SK-N-SH (cell line): ENCODE data around the gene ANK2. TPM values are rescaled to one million over a fixed set of nuclear protein-coding genes. Genes with fewer than 3 reads are reported as not detected.

Experiments
- CTCF ChIA-PET: fragments of 300-600, 350-600 bp; formaldehyde crosslinking; extraction: SDS; loops from one replicate; lab custom pipeline; 2021; lab: Yijun Ruan, JAX
- POLR2A ChIA-PET: fragments of 350-600 bp; sonication (Branson Sonifier 250); formaldehyde crosslinking; extraction: SDS; loops from one replicate; lab custom pipeline; 2020; ENCODE audit warnings: antibody characterized with exemption, inconsistent platforms; lab: Yijun Ruan, JAX
- DNase-seq: peaks from one replicate; pipeline ENCODE4 v3.0.0; 2012
- H2AFZ ChIP-seq: fragments of 200-600 bp; sonication (generic); 2 replicates; pipeline ENCODE4 v1.8.1; 2016; ENCODE audit warnings: antibody characterized with exemption, mild to moderate bottlenecking, low read depth
- H3F3A ChIP-seq: fragments of 200-600 bp; sonication (generic); replicated peaks from 2 replicates; pipeline ENCODE3; 2016; ENCODE audit warnings: antibody characterized with exemption, mild to moderate bottlenecking; ENCODE audit not compliant: insufficient read depth
- H3K27ac ChIP-seq, 2 experiments: fragments of 200-500 bp in 1 of 2; fragments of 200-600 bp in 1 of 2; sonication (Bioruptor generic) in 1 of 2; sonication (generic), shearing (Covaris generic) in 1 of 2; 2 replicates each; pipeline versions ENCODE4 v1.5.1 to v1.6.1; 2014 to 2016; ENCODE audit warnings: low read depth in 2 of 2, inconsistent platforms in 1 of 2, low read length in 1 of 2, mild to moderate bottlenecking in 1 of 2, mixed read lengths in 1 of 2
- H3K27me3 ChIP-seq: fragments of 200-600 bp; sonication (generic), shearing (Covaris generic); 2 replicates; pipeline ENCODE4 v1.6.1; 2016; ENCODE audit warnings: mixed run types; ENCODE audit not compliant: insufficient read depth
- H3K36me3 ChIP-seq, 2 experiments: fragments of 200-500 bp in 1 of 2; fragments of 200-600 bp in 1 of 2; sonication (Bioruptor generic) in 1 of 2; sonication (generic) in 1 of 2; replicated peaks in 1 of 2; 2 replicates each; pipeline versions ENCODE3 to v1.5.1; 2014 to 2016; ENCODE audit warnings: low read length in 1 of 2, mild to moderate bottlenecking in 1 of 2; ENCODE audit not compliant: insufficient read depth in 2 of 2, control insufficient read depth in 1 of 2
- H3K4me1 ChIP-seq, 2 experiments: fragments of 200-500 bp in 1 of 2; fragments of 200-600 bp in 1 of 2; sonication (Bioruptor generic) in 1 of 2; sonication (generic), shearing (Covaris generic) in 1 of 2; 2 replicates each; pipeline versions ENCODE4 v1.5.1 to v1.6.1; 2014 to 2016; ENCODE audit warnings: low read depth in 1 of 2, low read length in 1 of 2, mixed run types in 1 of 2; ENCODE audit not compliant: insufficient read depth in 2 of 2, control insufficient read depth in 1 of 2
- H3K4me2 ChIP-seq: fragments of 200-600 bp; sonication (generic), shearing (Covaris generic); 2 replicates; pipeline ENCODE4 v1.6.1; 2017; ENCODE audit warnings: mixed run types
- H3K4me3 ChIP-seq, 2 experiments: fragments of 200-500 bp in 1 of 2; fragments of 200-600 bp in 1 of 2; sonication (Bioruptor generic) in 1 of 2; sonication (generic), shearing (Covaris generic) in 1 of 2; 2 replicates each; pipeline versions ENCODE4 v1.5.1 to v1.8.1; 2014 to 2016; ENCODE audit warnings: low read depth in 2 of 2, inconsistent platforms in 1 of 2, low read length in 1 of 2, mild to moderate bottlenecking in 1 of 2, mixed read lengths in 1 of 2, moderate library complexity in 1 of 2
- H3K79me2 ChIP-seq: fragments of 200-600 bp; sonication (generic); 2 replicates; pipeline ENCODE4 v1.8.1; 2017; ENCODE audit warnings: mild to moderate bottlenecking; ENCODE audit not compliant: insufficient read depth
- H3K9ac ChIP-seq: fragments of 200-600 bp; sonication (generic); 2 replicates; pipeline ENCODE4 v1.6.1; 2017; ENCODE audit warnings: mixed run types
- H3K9me2 ChIP-seq: fragments of 200-600 bp; sonication (generic); 2 replicates; pipeline ENCODE4 v1.6.1; 2017; ENCODE audit warnings: mixed run types
- H3K9me3 ChIP-seq: fragments of 200-600 bp; sonication (generic); 2 replicates; pipeline ENCODE4 v1.6.1; 2017; ENCODE audit warnings: mixed run types, mild to moderate bottlenecking, moderate library complexity
- H4K20me1 ChIP-seq: fragments of 200-600 bp; sonication (generic); 2 replicates; pipeline ENCODE4 v1.6.1; 2017; ENCODE audit warnings: mild to moderate bottlenecking, mixed run types; ENCODE audit not compliant: insufficient read depth
- ELF1 ChIP-seq: IDR thresholded peaks from 2 replicates; pipeline ENCODE4 v1.4.0; 2012
- EP300 ChIP-seq, 2 experiments: IDR thresholded peaks; 2 replicates each; pipeline versions ENCODE4 v1.4.0 to v1.6.1; 2012; ENCODE audit warnings: borderline replicate concordance in 1 of 2, low read depth in 1 of 2, low read length in 1 of 2
- EZH2phosphoT487 ChIP-seq: fragments of 200-600 bp; sonication (generic); IDR thresholded peaks from 2 replicates; pipeline ENCODE4 v1.6.1; 2017; ENCODE audit warnings: low read depth, mixed run types, mild to moderate bottlenecking, antibody characterized with exemption, moderate library complexity, borderline replicate concordance
- FOSL2 ChIP-seq: IDR thresholded peaks from 2 replicates; pipeline ENCODE4 v1.4.0; 2012; ENCODE audit warnings: low read depth, mild to moderate bottlenecking, moderate library complexity, borderline replicate concordance
- FOXM1 ChIP-seq: IDR thresholded peaks from 2 replicates; pipeline ENCODE4 v1.4.0; 2012; ENCODE audit warnings: low read depth, mild to moderate bottlenecking
- GABPA ChIP-seq: IDR thresholded peaks from 2 replicates; pipeline ENCODE4 v1.4.0; 2012; ENCODE audit warnings: low read depth, mild to moderate bottlenecking
- JUND ChIP-seq: IDR thresholded peaks from 2 replicates; pipeline ENCODE4 v1.4.0; 2012
- MEF2A ChIP-seq: IDR thresholded peaks from 2 replicates; pipeline ENCODE4 v1.4.0; 2012; ENCODE audit warnings: low read depth, borderline replicate concordance
- NFIC ChIP-seq: IDR thresholded peaks from 2 replicates; pipeline ENCODE4 v1.4.0; 2012; ENCODE audit warnings: borderline replicate concordance
- NRF1 ChIP-seq: IDR thresholded peaks from 2 replicates; pipeline ENCODE4 v1.6.1; 2012; ENCODE audit warnings: low read depth, mild to moderate bottlenecking, low read length
- POLR2AphosphoS5 ChIP-seq: IDR thresholded peaks from 2 replicates; pipeline ENCODE4 v1.6.1; 2012; ENCODE audit warnings: low read depth, low read length
- RAD21 ChIP-seq: IDR thresholded peaks from 2 replicates; pipeline ENCODE4 v1.6.1; 2012; ENCODE audit warnings: mild to moderate bottlenecking, low read length
- SMC3 ChIP-seq: IDR thresholded peaks from 2 replicates; pipeline ENCODE4 v1.6.1; 2012; ENCODE audit warnings: low read depth, low read length, improper control_type of control experiment
- TCF12 ChIP-seq: IDR thresholded peaks from 2 replicates; pipeline ENCODE4 v1.4.0; 2012
- TEAD4 ChIP-seq: IDR thresholded peaks from 2 replicates; pipeline ENCODE4 v1.4.0; 2012; ENCODE audit warnings: mild to moderate bottlenecking, borderline replicate concordance; ENCODE audit not compliant: insufficient read depth
- YY1 ChIP-seq: IDR thresholded peaks from 2 replicates; pipeline ENCODE4 v1.4.0; 2012; ENCODE audit warnings: low read depth, mild to moderate bottlenecking
- WGBS: methylation state at CpG from one replicate; pipeline ENCODE4 v1.1.6; 2017; ENCODE audit warnings: low lambda C conversion rate; 5-methylcytosine and 5-hydroxymethylcytosine counted together
- polyA plus RNA-seq, 3 experiments: library from polyadenylated mRNA; depleted of rRNA; stranded (reverse); fragments of >200 nt; gene quantifications; 2 replicates each; pipeline ENCODE4 v1.2.3, GENCODE V29; 2012
- TF ChIP-seq, protein P1 (sequence below): fragments of 150-350 bp; IDR thresholded peaks from 2 replicates; pipeline ENCODE4 v1.6.1; 2017; ENCODE audit warnings: antibody characterized with exemption, low read length, low read depth, borderline replicate concordance
- TF ChIP-seq, protein P2 (sequence below): IDR thresholded peaks from 2 replicates; pipeline ENCODE4 v1.4.0; 2012; ENCODE audit warnings: low read depth, borderline replicate concordance
- TF ChIP-seq, protein P3 (sequence below): IDR thresholded peaks from 2 replicates; pipeline ENCODE4; 2012
- TF ChIP-seq, protein P4 (sequence below): fragments of 200-600 bp; sonication (generic); IDR thresholded peaks from 2 replicates; pipeline ENCODE4 v1.6.1; 2017; ENCODE audit warnings: antibody characterized with exemption, mild to moderate bottlenecking, moderate library complexity
- TF ChIP-seq, protein P5 (sequence below): IDR thresholded peaks from 2 replicates; pipeline ENCODE4 v1.4.0; 2012; ENCODE audit warnings: low read depth, borderline replicate concordance

ANK2 gene
- polyA plus RNA-seq, 1 of the 3 experiments (the other 2 are of a cell fraction), result 0.69 TPM

DNA sequence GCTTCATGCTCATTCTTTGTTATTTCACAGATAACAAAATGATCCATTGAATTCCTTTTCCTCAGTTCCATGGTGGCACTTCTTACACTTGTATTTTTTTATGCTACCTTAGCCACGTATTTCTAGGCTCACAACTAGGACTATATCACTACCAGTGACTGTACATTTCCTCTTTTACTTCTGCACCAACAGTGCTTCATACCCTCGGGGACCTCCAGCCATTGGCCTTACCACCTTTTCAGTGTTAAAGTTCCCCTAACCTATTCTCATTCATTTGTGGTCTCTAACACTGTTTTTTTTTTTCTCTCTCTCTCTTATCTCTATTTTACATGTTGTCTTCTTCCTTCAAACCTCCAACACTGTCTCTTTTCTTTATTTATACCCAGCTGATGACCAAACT, 315.9 kb downstream of the ANK2 start:
- Histone ChIP-seq H3K36me3 (peaks cover 0 to 11% of the 10 kb centered on the region in 2 experiments), H3K4me2 (no peak overlapping the region), H3K9me2 (no peaks in the 10 kb centered on the region), H3K27me3 (no peaks in the 10 kb centered on the region), H3F3A (no peaks in the 10 kb centered on the region), H3K9ac (no peak overlapping the region), H2AFZ (no peak overlapping the region), H4K20me1 (no peaks in the 10 kb centered on the region), H3K79me2 (no peaks in the 10 kb centered on the region), H3K4me3 (no peak overlapping the region), H3K27ac (no peak overlapping the region), H3K9me3 (no peaks in the 10 kb centered on the region), H3K4me1 (no peaks in the 10 kb centered on the region)
- ChIA-PET POLR2A (no interaction called here), CTCF (no interaction called here)
- no peak for DNase-seq
- TF ChIP-seq TCF12, result no peak
- TF ChIP-seq, protein P1, sequence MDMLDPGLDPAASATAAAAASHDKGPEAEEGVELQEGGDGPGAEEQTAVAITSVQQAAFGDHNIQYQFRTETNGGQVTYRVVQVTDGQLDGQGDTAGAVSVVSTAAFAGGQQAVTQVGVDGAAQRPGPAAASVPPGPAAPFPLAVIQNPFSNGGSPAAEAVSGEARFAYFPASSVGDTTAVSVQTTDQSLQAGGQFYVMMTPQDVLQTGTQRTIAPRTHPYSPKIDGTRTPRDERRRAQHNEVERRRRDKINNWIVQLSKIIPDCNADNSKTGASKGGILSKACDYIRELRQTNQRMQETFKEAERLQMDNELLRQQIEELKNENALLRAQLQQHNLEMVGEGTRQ, result no peak
- TF ChIP-seq, protein P2, sequence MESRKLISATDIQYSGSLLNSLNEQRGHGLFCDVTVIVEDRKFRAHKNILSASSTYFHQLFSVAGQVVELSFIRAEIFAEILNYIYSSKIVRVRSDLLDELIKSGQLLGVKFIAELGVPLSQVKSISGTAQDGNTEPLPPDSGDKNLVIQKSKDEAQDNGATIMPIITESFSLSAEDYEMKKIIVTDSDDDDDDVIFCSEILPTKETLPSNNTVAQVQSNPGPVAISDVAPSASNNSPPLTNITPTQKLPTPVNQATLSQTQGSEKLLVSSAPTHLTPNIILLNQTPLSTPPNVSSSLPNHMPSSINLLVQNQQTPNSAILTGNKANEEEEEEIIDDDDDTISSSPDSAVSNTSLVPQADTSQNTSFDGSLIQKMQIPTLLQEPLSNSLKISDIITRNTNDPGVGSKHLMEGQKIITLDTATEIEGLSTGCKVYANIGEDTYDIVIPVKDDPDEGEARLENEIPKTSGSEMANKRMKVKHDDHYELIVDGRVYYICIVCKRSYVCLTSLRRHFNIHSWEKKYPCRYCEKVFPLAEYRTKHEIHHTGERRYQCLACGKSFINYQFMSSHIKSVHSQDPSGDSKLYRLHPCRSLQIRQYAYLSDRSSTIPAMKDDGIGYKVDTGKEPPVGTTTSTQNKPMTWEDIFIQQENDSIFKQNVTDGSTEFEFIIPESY, result no peak
- no peak for TF ChIP-seq ELF1
- TF ChIP-seq, protein P3, sequence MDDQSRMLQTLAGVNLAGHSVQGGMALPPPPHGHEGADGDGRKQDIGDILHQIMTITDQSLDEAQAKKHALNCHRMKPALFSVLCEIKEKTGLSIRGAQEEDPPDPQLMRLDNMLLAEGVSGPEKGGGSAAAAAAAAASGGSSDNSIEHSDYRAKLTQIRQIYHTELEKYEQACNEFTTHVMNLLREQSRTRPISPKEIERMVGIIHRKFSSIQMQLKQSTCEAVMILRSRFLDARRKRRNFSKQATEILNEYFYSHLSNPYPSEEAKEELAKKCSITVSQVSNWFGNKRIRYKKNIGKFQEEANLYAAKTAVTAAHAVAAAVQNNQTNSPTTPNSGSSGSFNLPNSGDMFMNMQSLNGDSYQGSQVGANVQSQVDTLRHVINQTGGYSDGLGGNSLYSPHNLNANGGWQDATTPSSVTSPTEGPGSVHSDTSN, result no peak
- no peak for TF ChIP-seq YY1
- no peak for TF ChIP-seq RAD21
- WGBS, result 55% methylated on average over 2 of the region's 2 CpGs

DNA sequence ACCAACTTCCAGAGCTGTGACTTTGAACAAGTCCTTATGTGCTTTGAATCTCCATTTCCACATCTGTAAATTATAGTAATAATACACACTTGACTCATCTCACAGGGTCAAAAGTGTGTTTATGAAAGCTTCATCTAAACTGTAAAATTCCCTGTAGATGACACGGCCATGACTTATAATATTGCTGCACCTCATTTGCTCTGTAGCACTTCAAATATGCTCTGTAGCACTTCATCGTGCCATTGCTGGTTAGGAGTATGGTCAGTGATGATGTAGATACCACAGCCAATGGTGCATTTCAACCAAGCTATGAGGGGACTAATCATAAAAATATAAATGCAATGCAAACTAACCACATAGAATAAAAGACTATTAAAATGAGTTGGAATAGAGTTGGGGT, 318.6 kb downstream of the ANK2 start:
- no peaks in the 10 kb centered on the region for H3K9me3 ChIP-seq
- H3K27ac ChIP-seq, result no peak overlapping the region
- H4K20me1 ChIP-seq, result no peaks in the 10 kb centered on the region
- no peaks in the 10 kb centered on the region for H3K27me3 ChIP-seq
- TF ChIP-seq TEAD4 (no peak), POLR2AphosphoS5 (no peak), MEF2A (no peak), EZH2phosphoT487 (no peak), JUND (no peak), FOXM1 (no peak), NFIC (no peak), FOSL2 (no peak), EP300 (IDR thresholded peaks at IDR 0.05; ENCODE audit: borderline replicate concordance in 1 of 2, low read depth in 1 of 2, low read length in 1 of 2) (no peak), SMC3 (no peak), NRF1 (no peak), GABPA (no peak), YY1 (no peak)
- TF ChIP-seq, protein P4, sequence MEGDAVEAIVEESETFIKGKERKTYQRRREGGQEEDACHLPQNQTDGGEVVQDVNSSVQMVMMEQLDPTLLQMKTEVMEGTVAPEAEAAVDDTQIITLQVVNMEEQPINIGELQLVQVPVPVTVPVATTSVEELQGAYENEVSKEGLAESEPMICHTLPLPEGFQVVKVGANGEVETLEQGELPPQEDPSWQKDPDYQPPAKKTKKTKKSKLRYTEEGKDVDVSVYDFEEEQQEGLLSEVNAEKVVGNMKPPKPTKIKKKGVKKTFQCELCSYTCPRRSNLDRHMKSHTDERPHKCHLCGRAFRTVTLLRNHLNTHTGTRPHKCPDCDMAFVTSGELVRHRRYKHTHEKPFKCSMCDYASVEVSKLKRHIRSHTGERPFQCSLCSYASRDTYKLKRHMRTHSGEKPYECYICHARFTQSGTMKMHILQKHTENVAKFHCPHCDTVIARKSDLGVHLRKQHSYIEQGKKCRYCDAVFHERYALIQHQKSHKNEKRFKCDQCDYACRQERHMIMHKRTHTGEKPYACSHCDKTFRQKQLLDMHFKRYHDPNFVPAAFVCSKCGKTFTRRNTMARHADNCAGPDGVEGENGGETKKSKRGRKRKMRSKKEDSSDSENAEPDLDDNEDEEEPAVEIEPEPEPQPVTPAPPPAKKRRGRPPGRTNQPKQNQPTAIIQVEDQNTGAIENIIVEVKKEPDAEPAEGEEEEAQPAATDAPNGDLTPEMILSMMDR, result no peak
- TF ChIP-seq, protein P5, sequence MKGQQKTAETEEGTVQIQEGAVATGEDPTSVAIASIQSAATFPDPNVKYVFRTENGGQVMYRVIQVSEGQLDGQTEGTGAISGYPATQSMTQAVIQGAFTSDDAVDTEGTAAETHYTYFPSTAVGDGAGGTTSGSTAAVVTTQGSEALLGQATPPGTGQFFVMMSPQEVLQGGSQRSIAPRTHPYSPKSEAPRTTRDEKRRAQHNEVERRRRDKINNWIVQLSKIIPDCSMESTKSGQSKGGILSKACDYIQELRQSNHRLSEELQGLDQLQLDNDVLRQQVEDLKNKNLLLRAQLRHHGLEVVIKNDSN, result no peak
- CTCF ChIA-PET, result no interaction called here
- H3K79me2 ChIP-seq, result no peaks in the 10 kb centered on the region
- no peak overlapping the region for H3K4me2 ChIP-seq
- POLR2A ChIA-PET, result no interaction called here
- no peaks in the 10 kb centered on the region; a peak in 1 of 4 replicates for H3K4me1 ChIP-seq
- H3F3A ChIP-seq, result no peaks in the 10 kb centered on the region
- no peak overlapping the region for H3K9ac ChIP-seq
- peaks cover 0 to 13% of the 10 kb centered on the region in 2 experiments for H3K36me3 ChIP-seq
- WGBS, result 92% methylated on average over 2 of the region's 2 CpGs
- no peak overlapping the region for H3K4me3 ChIP-seq
- H2AFZ ChIP-seq, result no peak overlapping the region
- H3K9me2 ChIP-seq, result no peaks in the 10 kb centered on the region
- no peak for DNase-seq
